HG03442 (cell line): ENCODE results near the gene PRPF19.

Experiments used
- ATAC-seq: cut with Tn5 transposase; IDR thresholded peaks from one replicate; pipeline ENCODE4 v1.9.1; 2021; ENCODE audit warnings: mild to moderate bottlenecking, moderate library complexity; ENCODE audit not compliant: unreplicated experiment

PRPF19 gene

GRCh38 chr11:60906132-60906972 is at the start of gene PRPF19:
TSS of gene PRPF19 (minus strand) at chr11:60906585. CDS start at chr11:60906382, 203 bp downstream.
- peak; percentile 75 for ATAC-seq

DNA sequence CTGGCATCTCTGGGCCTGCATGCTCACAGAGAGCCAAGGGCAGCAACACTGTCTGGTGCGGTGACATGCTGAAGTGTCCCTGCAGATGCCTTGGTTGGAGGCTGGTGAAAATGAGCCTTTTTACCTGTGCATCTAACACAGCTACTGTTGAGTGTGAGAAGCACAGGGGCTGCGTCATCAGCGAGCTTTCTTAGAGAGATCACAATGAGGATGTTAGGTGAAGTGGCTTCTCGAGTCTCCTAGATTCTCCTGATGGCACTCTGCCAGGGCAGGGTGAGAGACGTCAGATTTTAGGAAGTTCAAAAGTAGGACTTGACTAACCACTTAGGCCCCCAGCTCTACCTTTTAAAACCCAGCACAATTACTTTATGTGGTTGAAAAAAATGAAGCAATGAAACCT is 49.2 kb upstream of the PRPF19 start:
- ATAC-seq: no peak

- no peak for ATAC-seq
Observed at GRCh38 chr11:60954421-60954820, 48.0 kb upstream of the PRPF19 start.

- no peak for ATAC-seq
Observed at GRCh38 chr11:60953781-60954180, 47.4 kb upstream of the PRPF19 start.

GRCh38 chr11:60952742-60953170 is 46.4 kb upstream of the PRPF19 start:
- no peak for ATAC-seq

DNA sequence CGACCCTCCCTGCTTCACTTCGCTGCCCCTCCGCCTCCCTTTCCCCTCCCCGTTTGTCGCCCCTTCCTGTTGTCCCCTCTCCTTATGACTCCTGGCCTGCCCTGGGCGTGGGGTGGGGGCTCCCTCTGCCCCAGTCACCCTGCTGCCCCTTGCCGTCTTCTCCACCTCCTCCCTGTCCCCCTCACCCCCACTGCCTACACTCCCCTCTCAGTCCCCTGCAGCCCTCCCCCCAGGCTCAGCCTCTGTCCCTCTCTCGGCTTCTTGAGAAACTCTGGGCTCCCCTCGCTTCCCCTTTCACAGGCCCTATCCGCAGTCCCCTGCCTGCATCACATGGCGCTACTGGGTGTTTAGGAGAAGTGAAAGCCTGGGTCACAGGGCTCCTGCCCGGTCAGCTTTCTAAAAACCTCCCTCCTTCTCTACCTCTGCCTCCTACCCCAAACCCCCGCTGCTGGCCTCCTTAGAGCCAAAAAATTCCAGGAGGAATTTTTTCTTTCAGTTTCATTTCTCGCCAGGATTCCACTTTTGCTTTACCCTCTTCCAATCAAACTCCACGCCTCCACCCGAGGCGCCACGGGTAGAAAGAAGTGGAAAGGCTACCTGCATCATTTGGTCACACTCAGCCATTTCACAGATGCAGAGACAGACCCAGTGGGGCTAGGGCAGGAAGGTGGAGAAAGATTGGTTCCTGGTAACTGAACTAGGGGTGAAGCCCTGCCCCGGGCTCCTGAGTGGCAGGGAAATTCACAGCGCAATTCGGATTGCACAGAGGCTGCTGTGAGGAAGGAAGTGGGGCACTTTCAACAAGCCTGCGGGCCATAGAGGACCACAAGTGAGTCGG is 45.7 kb upstream of the PRPF19 start, which contains the start of gene SLC15A3:
TSS of gene SLC15A3 (minus strand) at position 273 of the 838 bp plus-strand sequence. CDS start 625 bp downstream, outside the sequence.
- ATAC-seq: peak; percentile 62

DNA sequence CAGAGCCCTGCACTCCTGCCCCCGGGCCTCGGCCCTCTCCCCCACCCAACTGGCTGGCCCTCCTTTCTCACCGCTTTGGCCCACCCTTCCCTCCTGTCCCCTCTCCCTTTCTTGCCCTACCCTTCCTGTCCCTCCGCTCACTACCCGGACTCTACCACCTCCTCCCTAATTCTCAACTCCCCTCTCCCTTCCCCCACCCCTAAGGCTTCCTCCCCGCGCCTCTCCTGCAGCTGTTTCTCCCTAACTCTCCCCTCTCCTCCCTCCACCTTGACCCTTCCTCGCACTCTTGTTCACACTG is 45.2 kb upstream of the PRPF19 start:
- ATAC-seq: no peak

DNA sequence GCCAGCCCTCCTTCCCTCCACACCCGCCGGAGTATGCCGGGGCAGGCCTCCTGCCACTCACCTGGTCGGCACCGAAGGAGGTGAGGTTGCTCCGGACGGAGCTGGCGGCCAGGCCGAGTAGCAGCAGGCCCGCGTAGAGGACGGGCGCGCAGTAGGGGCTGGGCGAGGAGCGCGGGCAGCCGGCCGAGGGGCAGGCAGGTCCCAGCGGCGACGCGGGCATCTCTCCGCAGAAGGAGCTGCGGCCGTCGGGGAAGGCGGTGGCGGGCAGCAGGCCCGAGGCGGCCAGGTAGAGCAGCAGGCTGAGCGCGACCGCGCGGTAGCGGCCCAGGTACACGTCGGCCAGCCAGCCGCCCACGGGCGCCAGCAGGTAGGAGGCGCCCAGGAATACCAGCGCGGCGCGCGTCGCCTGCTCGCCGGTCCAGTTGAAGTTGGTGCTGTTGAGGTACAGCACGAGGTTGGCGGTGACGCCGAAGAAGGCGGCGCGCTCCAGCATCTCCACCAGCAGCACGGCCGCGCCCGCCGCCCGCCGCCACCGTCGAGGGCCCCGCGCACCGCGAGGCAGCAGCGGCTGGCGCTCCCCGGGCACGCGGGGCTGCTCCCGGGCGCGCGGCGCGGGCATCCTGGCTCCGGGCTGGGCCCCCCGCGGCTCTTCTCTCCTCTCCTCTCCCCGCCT is 44.7 kb upstream of the PRPF19 start:
- ATAC-seq: no peak

DNA sequence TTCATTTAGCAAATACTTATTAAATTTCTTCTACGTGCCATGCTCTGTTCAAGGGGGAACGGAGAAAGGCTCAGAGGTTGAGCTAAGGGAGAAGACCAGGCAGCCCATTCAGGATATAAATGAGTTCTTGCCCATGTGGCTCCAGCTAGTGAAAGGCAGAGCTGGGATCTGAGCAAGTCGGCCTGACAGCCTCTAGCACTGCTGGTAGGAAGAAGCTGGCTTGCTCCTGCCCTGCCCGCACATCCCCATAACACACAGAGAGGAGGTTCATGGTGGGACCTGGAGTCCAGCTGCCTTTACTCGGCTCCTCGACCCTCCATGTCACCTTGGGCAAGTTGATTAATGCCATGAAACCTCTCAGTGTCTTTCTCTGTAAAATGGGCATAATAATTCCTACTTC is 43.6 kb upstream of the PRPF19 start:
- no peak for ATAC-seq

DNA sequence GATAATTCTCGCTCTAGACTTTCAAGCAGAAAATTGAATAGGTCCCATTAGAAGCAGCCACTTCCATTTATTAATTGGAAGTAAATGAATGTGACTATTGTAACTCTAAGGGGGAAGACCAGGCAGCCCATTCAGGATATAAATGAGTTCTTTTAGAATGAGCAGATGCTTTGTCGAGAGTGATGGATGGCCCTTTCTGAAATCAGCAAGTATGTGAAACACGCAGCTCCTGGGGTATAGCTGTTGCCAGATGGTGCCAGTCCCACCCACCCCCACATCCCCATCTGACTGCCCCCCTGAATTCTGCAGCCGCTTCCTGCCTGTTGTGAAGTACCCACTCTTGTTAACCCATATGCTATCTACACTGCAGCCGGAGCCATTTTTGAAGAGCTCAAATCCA is 41.9 kb upstream of the PRPF19 start:
- no peak for ATAC-seq

DNA sequence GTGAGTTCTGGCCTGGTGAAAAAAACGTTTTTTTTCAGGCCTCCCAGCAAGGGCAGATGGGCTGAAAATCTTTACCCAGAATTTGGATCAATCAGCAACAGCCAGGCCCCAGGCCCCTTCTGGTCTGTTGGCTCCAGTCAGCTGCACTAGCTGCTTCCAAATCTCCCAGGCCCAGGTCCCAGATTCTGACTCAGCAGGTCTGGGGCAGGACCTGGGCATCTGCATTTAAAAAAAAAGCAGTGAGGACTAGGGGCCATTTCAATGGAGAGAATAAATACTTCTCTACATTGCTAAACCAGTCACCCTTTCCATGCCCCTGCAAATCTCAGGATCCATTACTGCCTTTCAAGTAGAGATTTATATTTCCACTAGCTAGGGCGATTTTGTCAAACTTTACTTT is 41.3 kb upstream of the PRPF19 start:
- ATAC-seq: no peak

GRCh38 chr11:60946601-60947264 is 40.3 kb upstream of the PRPF19 start:
- no peak for ATAC-seq

- ATAC-seq: no peak
Observed at GRCh38 chr11:60945295-60945667, 38.9 kb upstream of the PRPF19 start.

GRCh38 chr11:60944490-60945294 is 38.3 kb upstream of the PRPF19 start:
- ATAC-seq: no peak

DNA sequence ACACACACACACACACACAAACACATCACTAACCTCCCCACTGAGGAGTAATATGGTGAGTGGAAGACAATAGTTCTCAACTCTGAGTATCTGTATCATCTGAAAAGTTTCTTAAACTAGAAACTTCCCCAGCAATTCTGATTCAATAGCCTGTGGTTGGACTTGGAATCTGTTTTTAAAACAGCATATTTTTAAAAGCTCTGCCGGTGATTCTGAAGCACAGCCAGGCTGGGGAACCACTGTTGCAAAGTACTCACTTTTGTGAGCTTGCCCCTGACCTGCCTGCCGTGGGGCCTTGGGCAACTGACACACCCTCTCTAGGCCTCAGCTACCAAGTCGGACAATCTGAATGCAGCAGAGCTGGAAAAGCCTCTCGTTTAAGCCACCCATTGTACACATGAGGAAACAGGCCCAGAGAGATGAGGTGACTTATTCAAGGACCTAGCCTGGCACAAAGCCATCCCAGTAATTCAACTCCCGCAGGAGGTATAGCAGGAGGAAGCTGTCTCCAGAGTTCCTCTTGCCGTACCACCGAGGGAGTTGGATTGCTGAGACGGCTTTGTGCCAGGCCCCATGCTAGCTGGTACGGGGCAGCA is 36.7 kb upstream of the PRPF19 start:
- ATAC-seq: no peak

GRCh38 chr11:60942219-60942618 is 35.8 kb upstream of the PRPF19 start:
- ATAC-seq: no peak

DNA sequence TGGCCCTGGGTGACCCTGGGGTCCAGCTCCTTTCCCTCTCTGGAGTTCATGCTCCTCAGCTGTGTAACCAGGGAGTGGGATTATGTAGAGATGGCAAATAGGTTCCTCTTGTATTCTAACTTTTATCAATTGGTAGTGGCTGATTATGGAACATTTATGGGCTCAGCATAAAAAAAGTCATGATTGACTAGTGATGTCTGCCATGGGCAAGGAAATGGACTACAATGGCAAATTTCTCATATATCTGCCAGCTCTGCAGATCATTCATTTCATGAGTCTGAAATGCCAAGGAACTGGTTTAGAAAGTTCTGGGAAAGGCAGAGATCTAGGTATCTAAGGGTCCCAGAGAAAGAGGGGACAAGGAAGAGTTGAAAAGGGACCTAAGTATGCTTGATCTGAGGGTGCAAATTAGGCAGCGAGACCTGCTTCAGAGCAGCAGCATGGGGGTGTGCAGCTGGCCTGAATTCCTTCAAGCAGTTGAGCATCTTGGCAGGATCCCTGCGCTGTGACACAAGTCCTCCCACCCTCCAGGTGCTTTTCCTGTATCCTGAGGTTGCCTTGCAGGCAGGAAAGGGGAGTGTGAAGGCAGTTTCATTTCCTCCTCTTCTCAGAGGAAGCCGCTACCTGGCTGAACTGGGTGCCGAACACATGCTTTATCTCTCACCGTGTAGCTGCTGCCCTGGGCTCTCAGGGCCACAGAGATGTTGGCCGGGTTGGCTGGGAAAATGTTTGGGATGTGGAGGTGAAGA is 35.2 kb upstream of the PRPF19 start:
- ATAC-seq: no peak

DNA sequence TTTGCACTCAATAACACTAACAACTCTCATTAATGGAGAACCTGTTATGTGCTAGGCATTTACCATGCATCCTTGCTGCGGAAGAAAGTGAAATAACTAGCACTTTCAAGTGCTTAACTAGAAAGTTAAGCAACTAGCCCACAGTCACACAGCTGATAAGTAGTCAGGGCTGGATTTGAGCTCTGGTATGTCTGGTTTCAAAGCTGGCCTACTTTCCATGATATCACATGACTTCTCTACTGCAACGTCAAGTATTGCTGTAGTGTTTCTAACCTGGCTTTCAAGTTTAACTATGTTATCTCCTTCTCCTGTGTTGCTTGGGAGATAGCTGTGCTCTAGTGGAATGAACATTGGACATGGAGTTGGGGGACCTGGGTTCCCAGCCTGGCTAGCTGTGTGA is 33.5 kb upstream of the PRPF19 start:
- no peak for ATAC-seq

DNA sequence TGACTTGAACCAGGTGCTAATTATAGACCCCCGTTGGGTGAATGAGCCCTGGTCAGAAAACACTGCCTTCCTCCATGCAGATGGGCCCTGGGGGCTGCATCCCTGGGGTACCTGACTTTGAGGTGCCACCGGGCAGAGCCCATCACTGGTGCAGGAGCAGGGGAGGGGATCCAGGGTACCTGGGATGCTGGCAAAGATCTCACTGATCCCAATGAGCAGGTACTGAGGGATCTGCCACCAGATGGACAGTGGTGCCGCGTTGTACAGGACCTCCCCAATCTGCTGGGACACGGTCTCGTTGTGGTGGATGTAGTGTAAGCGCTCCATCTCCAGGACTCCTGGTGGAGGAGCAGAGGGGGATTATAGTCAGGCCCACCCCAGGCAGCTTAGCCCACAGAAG is 32.9 kb upstream of the PRPF19 start:
- no peak for ATAC-seq
